Daoy (cell line): Measurements from ENCODE around the gene PTH1R. TPM values are rescaled to one million over a fixed set of nuclear protein-coding genes. Genes with fewer than 3 reads are reported as not detected.

Experiments used
- DNase-seq: peaks from one replicate; pipeline ENCODE4 v3.0.0-alpha.2; 2015; ENCODE audit warnings: low read depth
- total RNA-seq: library from RNA; depleted of rRNA; stranded (reverse); fragments of >200 nt; shearing (Covaris generic); gene quantifications from 2 replicates; pipeline ENCODE4 v1.2.3, GENCODE V29; 2014; rRNA removed

The PTH1R gene
- not detected in 2 replicates for total RNA-seq

- no peak for DNase-seq
Measured at GRCh38 chr3:46877406-46878125, at the start of gene PTH1R. Gene PTH1R (plus strand): TSS chr3:46877721. CDS start chr3:46883560, 5,839 bp downstream.

- DNase-seq = no peak
Measured at GRCh38 chr3:46829699-46830208, 47.8 kb upstream of the PTH1R start.

- no peak for DNase-seq
Measured at GRCh38 chr3:46830801-46831200, 46.7 kb upstream of the PTH1R start.

GRCh38 chr3:46831316-46831715 is 46.2 kb upstream of the PTH1R start:
- no peak for DNase-seq

GRCh38 chr3:46831841-46832240 is 45.7 kb upstream of the PTH1R start:
- no peak for DNase-seq

GRCh38 chr3:46833346-46834300 is 43.9 kb upstream of the PTH1R start:
- no peak for DNase-seq

- DNase-seq = no peak
Measured at GRCh38 chr3:46835054-46835453, 42.5 kb upstream of the PTH1R start.

GRCh38 chr3:46835491-46835890 is 42.0 kb upstream of the PTH1R start:
- DNase-seq = no peak

GRCh38 chr3:46838301-46838700 is 39.2 kb upstream of the PTH1R start:
- no peak for DNase-seq

- no peak for DNase-seq
Measured at GRCh38 chr3:46840491-46840890, 37.0 kb upstream of the PTH1R start.

GRCh38 chr3:46843508-46843907 is 34.0 kb upstream of the PTH1R start:
- no peak for DNase-seq

- DNase-seq = no peak
Measured at GRCh38 chr3:46844397-46844796, 33.1 kb upstream of the PTH1R start.

GRCh38 chr3:46844881-46845312 is 32.6 kb upstream of the PTH1R start:
- DNase-seq = no peak

- DNase-seq = peak; percentile 73
Measured at GRCh38 chr3:46845397-46845859, 32.1 kb upstream of the PTH1R start.

GRCh38 chr3:46845860-46846623 is 31.5 kb upstream of the PTH1R start:
- peak; percentile 79 for DNase-seq

- no peak for DNase-seq
Measured at GRCh38 chr3:46846624-46847542, 30.6 kb upstream of the PTH1R start.

- no peak for DNase-seq
Measured at GRCh38 chr3:46847744-46848143, 29.8 kb upstream of the PTH1R start.

- peak; percentile 69 for DNase-seq
Measured at GRCh38 chr3:46848271-46849044, 29.1 kb upstream of the PTH1R start.

GRCh38 chr3:46849045-46849631 is 28.4 kb upstream of the PTH1R start:
- no peak for DNase-seq
